GM12874 (cell line): Measurements from ENCODE around the gene SEC24A.

Experiments
- CTCF ChIP-seq: IDR thresholded peaks from 2 replicates; pipeline ENCODE4 v1.5.1; 2011; ENCODE audit warnings: low read depth, mild to moderate bottlenecking, control low read depth, low read length, moderate library complexity; ENCODE audit not compliant: insufficient read depth

SEC24A gene

GRCh38 chr5:134659456-134659855, 10.9 kb downstream of the SEC24A start:
- no peak for TF ChIP-seq CTCF

GRCh38 chr5:134659922-134660321, 11.3 kb downstream of the SEC24A start:
- TF ChIP-seq CTCF: no peak

- TF ChIP-seq CTCF: no peak
Measured at GRCh38 chr5:134662971-134663370, 14.4 kb downstream of the SEC24A start.

- TF ChIP-seq CTCF: no peak
Measured at GRCh38 chr5:134664448-134664847, 15.9 kb downstream of the SEC24A start.

GRCh38 chr5:134692722-134693121, 44.1 kb downstream of the SEC24A start:
- no peak for TF ChIP-seq CTCF

- TF ChIP-seq CTCF: no peak
Measured at GRCh38 chr5:134708301-134708700, 59.7 kb downstream of the SEC24A start.

- no peak for TF ChIP-seq CTCF
Measured at GRCh38 chr5:134714120-134714519, 65.5 kb downstream of the SEC24A start.

GRCh38 chr5:134714541-134714940, 66.0 kb downstream of the SEC24A start:
- TF ChIP-seq CTCF: no peak
